Activated T-cell treated with anti-CD3 and anti-CD28 coated beads, Interleukin-2, amount 50 U/mL, for 48 hours (primary cell): ENCODE data around the gene ELP4.
"Not testable (repeated sequence)": the region's sequence is repeated elsewhere in the genome, so short reads cannot be mapped to it uniquely, and the experiment has no call there.

Source experiments
- DNase-seq, 2 experiments: peaks; one replicate each; pipeline ENCODE4 v3.0.0-alpha.2; 2020

ELP4 gene

DNA sequence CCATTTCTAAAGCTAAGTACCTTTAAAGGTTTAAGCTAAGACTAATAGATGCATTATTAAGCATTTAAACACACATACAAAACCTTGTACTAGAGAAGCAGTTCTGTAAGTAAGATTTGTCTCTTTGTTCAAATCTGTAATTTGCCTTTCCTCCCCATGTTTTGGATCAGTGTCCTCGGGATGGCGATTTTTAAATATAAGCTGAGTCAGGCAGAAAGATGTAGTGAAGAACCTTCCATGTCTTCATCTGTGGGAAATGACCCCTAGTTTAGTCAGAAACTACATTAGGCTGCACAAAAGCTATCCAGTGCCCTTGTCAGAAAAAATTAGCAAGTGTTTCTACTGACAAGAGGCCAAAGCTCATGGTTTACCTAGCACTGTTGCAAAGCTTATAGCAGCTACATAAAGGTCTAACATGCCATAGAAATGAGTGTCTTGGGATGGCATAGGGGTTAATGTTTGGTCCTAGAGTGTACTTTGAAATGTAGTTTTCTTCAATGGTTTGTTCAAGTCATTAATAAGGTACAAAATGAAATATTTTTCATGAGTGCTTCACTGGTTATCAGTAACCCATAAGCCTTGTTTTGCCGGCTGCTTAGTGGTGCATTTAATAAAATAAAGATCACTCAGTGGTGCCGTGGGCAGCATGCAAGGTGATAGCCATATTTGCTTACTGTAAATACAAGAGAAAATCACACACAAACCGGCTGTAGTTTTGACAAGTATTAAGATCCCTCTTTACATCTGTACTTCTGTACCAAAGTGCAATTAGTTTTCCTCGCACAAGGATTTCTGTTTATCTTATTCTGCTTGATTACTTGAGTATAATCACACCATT, 139.8 kb downstream of the ELP4 start:
- DNase-seq: no peak

DNA sequence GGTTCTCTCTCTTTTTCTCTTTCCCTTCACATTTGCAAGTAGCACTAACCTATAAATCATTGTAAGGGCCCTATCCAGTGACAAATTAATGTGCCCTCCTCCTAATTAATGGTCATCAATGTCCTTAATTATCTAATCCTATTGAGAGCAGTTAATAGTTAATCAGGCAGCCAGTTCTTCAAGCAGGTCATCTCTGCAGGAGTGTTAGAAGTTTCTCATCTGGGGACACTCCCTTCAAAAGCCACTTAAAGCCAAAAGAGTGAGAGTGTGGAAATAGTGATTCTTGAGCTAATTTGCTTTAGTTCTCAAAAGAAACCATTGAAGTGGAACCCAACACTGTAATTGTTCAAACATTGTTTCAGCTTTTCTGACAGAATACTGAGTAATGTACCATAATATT, 141.6 kb downstream of the ELP4 start:
- no peak for DNase-seq

DNA sequence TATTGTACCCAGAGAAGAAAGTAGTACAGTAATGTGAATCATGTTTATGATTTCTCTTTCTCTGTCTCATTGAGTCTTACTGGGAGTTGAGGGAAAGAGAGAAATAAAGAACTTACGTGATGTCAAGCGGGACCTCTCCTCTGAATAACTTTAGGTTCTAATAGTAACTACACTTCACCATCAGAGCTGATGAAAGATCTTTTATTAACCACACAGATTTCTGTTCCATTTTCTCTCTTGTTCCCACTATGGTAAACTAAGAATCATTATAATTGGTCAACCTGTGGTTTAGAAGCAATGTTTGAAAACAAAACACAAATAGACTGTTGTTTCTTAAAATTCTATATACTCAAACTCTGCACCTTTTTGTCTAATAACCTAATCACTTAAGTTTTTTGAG, 142.3 kb downstream of the ELP4 start:
- DNase-seq: no peak

DNA sequence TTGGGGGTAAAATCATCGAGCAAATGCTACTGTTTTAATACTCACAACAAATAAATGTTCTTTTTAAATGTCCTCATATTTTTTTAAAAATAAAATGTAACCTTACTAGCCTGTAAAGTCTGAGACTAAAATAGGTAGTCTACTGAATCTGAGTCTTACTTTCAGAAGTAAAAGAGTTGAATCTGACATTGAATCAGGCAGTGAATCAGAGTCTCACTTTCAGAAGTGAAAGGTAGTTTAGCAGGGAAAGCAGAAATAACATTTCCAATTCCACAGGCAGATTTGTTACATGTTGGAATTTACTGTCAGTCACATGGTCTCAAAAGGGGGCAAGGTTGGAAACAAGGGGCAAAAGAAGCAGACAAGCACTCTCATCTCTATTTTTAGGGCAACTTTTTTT, 143.0 kb downstream of the ELP4 start:
- DNase-seq: no peak

DNA sequence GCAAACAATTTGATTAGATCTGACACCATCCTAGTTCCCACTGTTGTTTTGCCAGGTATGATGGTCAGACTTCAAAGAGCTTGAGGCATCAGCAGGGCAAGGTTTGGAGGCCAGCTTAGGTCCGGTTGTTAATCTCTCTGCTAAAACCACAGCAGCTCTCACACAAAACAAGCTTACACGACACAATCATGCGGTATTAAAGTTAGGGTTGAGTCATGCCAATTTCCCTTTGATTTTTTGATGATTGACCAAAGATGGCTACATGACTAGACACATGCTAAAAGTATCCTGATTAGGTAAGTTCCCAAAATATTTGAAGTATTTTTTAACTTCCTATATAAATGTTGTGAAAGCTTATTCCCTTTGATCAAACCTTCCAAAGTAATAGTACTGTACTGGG, 145.9 kb downstream of the ELP4 start:
- no peak for DNase-seq

DNA sequence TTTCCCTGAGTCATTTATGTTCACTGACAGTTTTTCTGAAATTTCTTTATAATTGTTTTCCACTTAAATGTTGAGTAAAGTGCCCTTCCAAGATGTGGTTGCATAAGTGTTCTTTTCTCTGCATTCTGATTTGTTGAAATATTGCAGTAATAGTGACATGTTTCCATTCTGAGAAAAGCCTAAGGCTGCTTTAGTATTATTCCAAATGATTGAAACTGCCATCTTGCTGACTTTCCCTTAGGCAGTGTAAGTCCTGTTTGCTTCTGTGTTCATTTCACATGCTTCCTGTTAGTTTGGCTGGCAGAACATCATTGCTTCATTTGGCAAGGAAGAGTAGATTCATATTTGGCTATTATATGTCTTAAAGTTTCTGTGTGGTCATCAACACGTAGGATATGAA, 146.5 kb downstream of the ELP4 start:
- no peak for DNase-seq

DNA sequence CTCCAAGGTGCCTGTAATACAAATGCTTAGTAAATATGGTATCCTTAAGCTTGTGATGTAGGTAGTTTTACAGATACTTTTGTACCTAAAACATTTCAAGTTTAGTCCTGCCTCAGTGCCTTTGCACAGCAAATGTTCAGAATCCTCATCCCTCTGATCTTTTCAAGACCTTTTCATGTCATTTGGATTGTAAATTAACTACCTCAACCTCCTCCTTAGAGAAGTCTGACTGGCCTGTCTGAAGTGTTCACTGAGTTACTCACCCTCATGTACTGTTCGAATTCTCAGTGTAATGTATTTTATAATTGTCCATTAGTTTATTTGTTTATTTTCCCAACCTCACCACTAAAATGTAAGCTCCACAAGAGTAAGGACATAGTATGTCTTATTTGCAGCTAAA, 147.5 kb downstream of the ELP4 start:
- DNase-seq: no peak

DNA sequence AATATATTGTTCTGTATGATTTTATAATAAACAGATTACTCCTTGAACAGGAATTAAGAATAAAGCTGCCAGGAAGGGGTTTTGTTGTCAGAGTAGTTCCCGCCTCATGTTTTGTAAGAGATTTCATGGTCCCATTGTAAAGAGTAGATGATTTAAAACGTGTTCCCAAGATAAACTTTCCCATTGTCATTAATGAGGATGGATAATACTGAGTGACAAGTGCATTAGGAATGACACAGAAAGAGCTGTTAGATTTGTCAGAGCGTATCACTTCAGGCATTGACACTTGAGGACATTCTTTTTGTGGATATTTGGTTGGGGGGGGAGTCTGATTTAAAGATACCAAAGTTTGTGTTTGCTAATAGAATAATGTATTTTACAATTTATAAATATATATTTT, 154.6 kb downstream of the ELP4 start:
- DNase-seq: no peak

DNA sequence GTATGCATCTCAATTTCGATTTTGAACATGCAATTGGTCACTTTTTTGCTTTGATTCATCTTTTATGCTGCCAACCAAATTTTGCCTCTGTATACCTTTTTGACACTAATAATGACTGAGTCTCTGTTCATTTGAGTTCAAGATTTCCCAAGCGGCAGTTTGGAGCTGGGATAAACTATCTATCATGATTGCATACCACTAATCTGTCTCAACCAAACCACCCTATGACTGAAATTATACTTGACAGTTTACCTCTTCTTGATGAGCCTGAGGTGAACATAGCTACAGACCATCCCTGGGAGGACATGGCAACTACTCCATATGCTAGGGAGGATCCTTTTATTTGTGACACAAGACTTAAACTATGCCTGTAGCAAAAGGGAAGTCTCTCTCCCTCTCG, 155.4 kb downstream of the ELP4 start:
- DNase-seq: no peak

DNA sequence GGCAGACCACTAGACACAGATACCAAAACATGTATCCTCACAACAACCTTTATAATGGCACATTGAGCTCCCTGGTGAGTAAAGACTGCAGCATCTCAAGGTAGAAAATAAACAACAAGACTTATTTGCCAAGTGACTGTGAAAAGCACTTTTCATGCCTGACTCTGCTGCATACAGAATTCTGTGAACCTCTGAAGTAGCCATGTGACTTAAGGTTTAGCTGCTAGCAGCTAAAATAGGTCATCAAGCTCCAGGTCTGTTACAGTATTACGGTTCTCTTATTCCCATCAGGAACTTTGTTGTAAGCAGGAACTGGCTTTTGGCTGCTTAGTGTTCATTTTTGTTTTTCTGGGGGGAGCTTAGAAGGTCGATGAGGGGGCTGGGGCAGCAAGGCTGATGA, 162.1 kb downstream of the ELP4 start:
- no peak for DNase-seq

DNA sequence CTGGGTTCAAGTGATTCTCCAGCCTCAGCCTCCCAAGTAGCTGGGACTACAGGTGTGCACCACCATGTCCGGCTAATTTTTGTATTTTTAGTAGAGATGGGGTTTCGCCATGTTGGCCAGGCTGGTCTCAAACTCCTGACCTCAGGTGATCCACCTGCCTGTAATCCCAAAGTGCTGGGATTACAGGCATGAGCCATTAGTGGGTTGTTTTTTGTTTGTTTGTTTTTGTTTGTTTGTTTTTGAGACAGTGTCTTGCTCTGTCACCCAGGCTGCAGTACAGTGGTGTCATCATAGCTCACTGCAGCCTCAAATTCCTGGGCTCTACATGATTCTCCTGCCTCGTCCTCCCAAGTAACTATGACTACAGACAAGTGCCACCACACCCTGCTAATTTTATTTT, 163.5 kb downstream of the ELP4 start:
- not testable (repeated sequence) for DNase-seq

DNA sequence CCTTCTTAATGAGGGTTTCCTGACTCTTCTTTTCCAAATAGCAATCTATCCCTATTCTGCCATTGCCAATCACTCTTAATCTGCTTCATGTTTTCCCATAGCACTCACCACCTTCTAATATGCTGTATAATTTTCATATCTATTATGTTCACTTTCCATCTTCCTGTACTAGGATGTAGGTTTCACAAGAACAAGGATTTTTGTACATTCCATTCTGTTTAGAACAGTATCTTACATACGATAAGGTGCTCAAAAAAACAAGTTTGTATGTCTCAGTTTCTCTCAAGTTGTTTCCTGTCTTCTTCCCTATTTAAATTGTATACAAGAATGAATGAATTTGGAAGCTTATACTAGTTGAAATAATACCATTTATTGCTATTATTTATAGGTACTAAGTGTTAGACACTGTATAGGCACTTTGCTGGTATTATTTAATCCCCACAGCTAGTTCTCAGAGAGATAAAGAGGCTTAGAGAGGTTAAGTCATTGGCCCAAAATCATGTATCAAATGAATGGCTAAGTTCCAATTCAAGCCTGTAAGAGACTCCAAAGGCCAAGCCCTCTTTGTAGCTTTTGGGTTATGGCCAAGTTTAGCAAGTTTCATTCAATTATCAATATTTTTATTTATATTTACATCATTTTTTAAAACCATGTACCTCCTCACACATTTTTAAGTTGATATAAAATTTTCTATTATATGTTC, 166.9 kb downstream of the ELP4 start:
- DNase-seq: no peak

DNA sequence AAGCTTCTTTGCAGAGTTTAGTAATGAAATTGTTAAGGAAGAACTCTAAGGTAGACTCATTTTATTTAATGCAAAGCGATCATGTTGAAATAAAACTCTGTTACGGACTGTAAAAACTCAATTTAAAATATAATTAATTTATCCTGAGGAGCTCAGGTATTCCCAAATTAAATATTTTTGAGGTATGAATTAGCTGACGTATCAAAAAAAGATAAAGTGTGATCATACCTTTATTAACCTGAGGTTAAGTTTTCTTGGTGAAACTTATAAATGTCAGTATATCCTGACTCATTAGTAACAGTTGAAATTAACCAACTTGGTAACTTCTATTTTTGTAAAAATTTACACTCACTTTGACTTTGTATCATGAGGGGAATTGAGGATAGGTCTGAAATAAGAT, 171.2 kb downstream of the ELP4 start:
- no peak for DNase-seq

DNA sequence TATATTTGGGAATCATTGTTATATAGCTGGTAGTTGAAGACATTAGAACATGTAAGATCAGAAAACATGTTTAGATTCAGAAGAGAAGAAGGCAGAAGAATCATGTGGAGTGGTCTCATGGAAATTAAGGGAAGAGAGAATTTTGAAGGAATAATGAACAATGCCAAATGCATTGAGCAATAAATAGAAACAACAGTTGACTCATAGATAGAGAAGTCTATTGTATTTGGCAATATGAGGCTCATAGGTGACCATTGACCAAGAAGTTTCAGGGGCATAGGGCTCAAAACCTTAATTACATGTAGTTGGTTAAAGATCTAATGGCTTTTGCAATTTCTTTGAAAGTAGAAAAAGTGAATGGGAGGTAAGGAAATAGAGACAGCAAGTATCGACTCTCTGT, 177.7 kb downstream of the ELP4 start:
- no peak for DNase-seq

DNA sequence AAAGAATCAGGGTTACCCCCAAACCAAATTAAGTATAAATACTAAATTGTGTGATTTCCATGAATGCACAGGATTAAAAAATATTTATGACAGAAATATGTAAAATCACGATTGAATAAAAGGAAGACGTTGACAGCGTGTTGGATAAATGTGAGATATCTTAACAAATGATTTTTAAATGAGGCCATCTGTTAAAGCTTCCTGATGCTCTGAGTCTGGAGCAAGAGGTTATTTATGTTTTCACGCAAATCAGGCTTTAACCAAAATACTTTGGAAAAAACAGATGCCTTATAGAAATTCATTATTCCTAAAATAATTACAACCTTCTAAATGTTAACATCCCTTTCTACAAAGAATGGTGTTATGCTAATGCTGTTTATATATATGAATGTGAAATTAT, 178.3 kb downstream of the ELP4 start:
- no peak for DNase-seq

DNA sequence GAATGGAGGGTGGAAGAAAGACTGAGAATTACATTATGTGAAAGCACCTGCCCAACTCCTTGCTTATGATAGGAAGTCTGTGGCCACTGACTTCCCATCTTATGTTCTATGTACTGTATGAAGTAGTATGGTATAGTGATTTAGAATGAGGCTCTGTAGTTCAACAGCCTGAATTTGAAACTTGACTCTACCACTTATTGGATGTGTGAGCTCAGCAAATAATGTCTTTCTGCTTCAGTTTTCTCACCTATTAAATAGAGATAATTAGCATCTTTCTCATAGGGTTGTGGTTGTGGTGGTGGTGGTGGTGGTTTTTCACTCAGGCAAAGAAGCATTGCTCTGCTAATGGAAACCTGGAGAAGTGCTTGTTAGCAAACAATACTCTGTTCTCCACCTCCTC, 180.0 kb downstream of the ELP4 start:
- DNase-seq: no peak

DNA sequence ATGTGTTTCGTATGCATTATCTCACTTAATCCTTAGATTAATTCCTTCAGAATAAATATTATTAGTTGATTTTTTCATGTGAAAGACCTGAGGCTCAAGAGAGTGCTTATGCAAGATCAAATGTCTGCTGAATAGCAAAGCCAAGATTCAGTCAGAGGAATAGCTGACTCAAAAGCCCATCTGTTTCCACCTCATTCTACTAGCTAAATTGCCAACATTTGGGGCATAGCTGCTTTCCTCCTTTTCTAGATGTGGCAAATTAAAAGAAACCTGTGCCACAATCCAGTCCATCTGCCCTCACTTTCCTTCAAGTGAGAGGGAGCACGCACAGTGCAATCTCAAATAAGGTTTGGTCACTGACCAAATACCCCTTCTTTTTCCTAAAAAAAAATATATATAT, 180.5 kb downstream of the ELP4 start:
- no peak for DNase-seq

DNA sequence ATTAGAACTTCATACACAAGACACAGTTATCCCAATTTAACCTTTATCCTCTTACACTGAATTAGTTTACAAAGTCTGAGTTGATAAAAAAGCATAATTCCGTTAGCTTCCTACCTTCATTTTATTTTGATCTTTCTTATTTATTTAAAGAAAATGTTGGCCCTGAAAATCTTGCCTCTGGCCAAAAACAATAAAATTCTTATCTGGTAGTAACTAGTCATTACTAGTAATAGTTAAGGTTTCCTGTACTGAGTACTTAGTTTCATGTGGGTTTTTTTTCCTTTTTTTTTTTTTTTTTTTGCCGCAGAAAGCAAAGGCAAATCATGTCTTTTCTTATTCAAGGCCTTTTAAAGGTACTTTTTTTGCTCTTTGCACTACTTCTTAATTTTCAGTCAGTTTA, 180.9 kb downstream of the ELP4 start:
- DNase-seq: no peak

DNA sequence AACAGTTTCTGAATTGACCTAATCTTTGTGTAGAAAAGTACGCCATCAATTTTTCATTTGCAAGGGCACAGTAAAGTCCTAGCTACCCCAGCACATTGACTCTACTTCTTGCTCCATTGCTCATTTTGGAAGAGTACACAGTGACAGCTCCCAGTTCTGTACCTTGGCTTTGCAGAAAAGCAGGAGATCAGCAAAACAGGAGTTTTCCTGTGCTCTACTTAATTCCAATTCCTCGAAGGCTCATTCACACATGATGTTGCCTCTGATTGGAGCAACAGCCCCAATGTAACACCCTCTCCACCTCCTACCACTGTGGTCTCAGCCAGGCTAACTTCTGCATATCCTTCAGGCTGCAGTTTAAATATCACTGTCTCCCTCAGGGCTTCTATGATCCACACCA, 182.9 kb downstream of the ELP4 start:
- no peak for DNase-seq

DNA sequence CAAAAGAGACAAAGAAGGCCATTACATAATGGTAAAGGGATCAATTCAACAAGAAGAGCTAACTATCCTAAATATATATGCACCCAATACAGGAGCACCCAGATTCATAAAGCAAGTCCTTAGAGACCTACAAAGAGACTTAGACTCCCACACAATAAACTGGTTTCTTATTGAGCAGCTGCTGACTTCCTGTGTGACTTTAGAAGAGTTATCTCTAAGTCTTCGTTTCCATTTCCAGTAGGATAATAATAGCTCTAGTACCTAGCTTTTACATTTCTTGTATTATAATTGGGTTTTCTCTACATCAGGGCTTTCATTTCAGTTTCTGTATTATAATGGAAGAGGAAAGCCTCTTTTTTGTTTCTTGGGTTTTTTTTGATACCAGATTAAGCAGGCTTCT, 187.5 kb downstream of the ELP4 start:
- not testable (repeated sequence) for DNase-seq

DNA sequence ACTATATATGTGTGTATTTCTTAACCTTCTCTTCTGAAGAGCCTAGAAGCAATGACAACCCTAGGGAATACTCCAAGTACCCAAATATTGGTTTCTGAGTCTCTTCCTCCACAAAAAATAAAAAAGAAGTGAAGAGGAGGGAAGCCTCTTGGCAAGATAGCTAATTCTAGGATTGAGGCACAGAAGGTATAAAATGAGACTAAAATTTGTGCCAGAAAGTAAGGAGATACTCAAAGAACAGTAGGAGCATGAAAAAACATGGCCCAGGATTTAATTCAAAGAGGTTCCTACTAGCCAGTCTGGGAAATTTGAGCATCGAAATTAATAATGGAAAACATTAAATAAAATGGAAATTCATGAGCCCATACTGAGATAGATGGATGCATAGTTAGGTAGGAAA, 189.5 kb downstream of the ELP4 start:
- no peak for DNase-seq

DNA sequence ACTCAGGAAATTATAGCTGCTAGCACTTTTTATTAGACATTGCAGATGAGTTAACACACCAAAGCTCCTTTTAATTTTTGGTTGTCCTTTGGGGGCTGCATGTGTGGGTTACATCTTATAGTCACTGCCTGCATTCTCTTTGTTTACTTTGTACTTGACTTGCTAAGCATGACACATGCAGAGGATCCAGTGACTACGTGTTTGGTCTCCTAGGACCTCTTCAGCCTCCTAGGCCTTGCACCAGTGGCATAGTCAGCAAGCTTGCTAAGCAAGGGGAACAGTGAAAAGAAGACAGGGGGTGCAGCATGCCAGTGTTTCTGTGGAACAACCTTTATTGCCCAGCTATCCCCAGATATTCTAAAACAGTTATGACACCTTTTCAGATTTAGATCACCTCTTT, 193.4 kb downstream of the ELP4 start:
- DNase-seq: no peak

DNA sequence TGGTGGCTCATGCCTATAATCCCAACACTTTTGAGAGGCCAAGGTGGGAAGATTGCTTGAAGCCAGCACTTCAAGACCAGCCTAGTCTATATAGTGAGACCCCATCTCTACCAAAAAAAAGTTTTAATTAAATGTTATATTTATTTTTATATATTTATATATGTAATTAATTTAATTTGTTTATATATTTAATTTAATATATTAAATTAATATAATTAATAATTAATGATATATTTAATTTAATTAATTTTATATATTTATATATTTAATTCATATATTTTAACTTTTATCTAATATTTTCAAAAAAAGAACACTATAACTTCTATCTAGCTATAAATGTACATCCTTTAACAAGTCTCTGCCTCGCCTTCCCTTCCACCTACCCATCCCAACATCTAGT, 196.8 kb downstream of the ELP4 start:
- DNase-seq: no peak

DNA sequence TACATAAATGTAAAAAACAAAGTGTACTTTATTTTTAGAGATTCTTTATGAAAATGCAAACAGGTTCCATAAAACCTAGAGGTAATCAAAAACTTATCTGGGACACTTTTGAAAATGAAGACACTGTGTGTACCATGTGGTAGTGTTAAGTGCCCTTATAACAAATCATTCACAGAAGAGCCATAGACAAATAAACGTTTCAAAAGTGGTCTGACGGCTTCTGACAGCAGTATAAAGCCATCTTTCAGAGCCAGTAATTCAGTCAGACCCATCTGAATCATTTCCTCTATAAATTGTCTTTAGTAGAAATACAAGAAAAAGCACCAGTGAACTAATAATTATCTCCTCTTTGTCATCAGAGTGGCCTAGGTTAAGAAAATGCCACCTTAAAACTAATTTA, 201.6 kb downstream of the ELP4 start:
- DNase-seq: no peak

DNA sequence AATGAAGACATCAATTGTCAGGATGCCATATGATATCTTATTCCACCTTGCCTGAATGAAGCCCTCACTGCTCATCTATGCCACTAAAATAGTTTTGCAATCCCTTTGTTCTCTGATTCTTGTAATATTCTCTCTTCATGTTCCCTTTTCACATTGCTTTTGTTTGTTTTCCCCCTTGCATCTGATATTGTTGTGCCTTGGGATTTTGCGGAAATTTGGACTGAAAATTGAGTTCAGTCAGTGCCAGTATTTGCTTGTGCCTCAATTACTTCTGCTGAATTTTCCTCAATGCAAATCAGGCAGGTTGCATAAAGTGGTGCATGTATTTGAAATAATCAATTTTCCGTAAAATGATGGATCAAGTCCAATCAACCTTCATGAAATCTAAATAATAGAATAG, 203.3 kb downstream of the ELP4 start:
- DNase-seq: no peak
